Subcutaneous abdominal adipose tissue (tissue), 5 donors: ENCODE measurements around the gene EFNA5.
A peak's percentile ranks its signal among the peaks of the same experiment; 100 is the strongest.

Source experiments
- H3K27ac ChIP-seq: one replicate; pipeline ENCODE4 v1.7.0; 2013; ENCODE audit warnings: low read depth, mild to moderate bottlenecking, inconsistent platforms, low read length, moderate library complexity
- H3K27me3 ChIP-seq, 5 donors: one replicate each; pipeline ENCODE4 v1.7.0; 2013; ENCODE audit warnings: low read length in 5 of 5, inconsistent platforms in 1 of 5; ENCODE audit not compliant: control insufficient read depth in 5 of 5, insufficient read depth in 4 of 5
- H3K36me3 ChIP-seq, 5 donors: one replicate each; pipeline ENCODE4 v1.7.0; 2013; ENCODE audit warnings: low read length in 5 of 5; ENCODE audit not compliant: control insufficient read depth in 5 of 5, insufficient read depth in 5 of 5
- H3K4me1 ChIP-seq, 5 donors: one replicate each; pipeline ENCODE4 v1.7.0; 2013; ENCODE audit warnings: low read length in 5 of 5, mild to moderate bottlenecking in 3 of 5, moderate library complexity in 1 of 5; ENCODE audit not compliant: control insufficient read depth in 5 of 5, insufficient read depth in 5 of 5
- H3K4me3 ChIP-seq, 5 donors: one replicate each; pipeline ENCODE4 v1.7.0; 2013; ENCODE audit warnings: low read length in 5 of 5, low read depth in 1 of 5
- H3K9ac ChIP-seq, 5 donors: one replicate each; pipeline ENCODE4 v1.7.0; 2013; ENCODE audit warnings: low read length in 5 of 5, mild to moderate bottlenecking in 4 of 5, moderate library complexity in 3 of 5
- H3K9me3 ChIP-seq, 5 donors: one replicate each; pipeline ENCODE4 v1.7.0; 2013; ENCODE audit warnings: low read length in 5 of 5; ENCODE audit not compliant: control insufficient read depth in 5 of 5
- donor health status: healthy.
- donor health status: healthy.
- donor health status: healthy.
- donor health status: healthy.
- donor health status: healthy.

EFNA5 gene

GRCh38 chr5:107607196-107607595 lies 63.5 kb downstream of the EFNA5 start:
- peaks cover 0 to 5% (median 0%) of the 10 kb centered on the region in 5 donors for H3K4me1 ChIP-seq
- no peak overlapping the region for H3K4me3 ChIP-seq
- no peaks in the 10 kb centered on the region for H3K36me3 ChIP-seq
- no peaks in the 10 kb centered on the region for H3K9me3 ChIP-seq
- H3K9ac ChIP-seq, result no peak overlapping the region
- no peaks in the 10 kb centered on the region for H3K27me3 ChIP-seq
- H3K27ac ChIP-seq, result no peak overlapping the region

GRCh38 chr5:107605596-107606125 lies 65.1 kb downstream of the EFNA5 start:
- Histone ChIP-seq H3K9me3 (no peaks in the 10 kb centered on the region), H3K4me1 (peaks cover 0 to 9% (median 0%) of the 10 kb centered on the region in 5 donors), H3K36me3 (no peaks in the 10 kb centered on the region), H3K9ac (no peak overlapping the region), H3K27ac (no peak overlapping the region), H3K27me3 (no peaks in the 10 kb centered on the region), H3K4me3 (no peak overlapping the region)

DNA sequence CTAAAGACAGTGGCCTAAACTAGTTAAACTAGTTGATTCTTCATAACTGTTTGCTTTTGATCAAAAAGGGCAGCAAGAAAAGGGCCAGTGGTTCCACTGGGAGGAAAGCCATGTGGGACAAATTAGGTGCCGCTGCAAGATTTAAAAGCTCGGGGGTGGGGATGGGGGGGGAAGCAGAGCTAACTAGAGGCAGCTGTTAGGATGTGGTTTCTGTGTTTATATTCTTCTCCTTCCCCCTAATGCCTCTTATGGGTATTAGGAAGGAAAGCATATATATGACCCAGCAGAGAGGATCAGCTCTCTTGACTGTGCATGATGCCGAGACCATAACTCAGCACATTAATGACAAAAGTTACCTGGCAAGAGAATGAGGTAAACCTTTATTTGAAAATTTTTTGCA lies 65.7 kb downstream of the EFNA5 start:
- Histone ChIP-seq H3K9me3 (no peaks in the 10 kb centered on the region), H3K36me3 (no peaks in the 10 kb centered on the region), H3K27me3 (no peaks in the 10 kb centered on the region), H3K4me1 (peaks cover 0 to 9% (median 0%) of the 10 kb centered on the region in 5 donors), H3K27ac (no peak overlapping the region), H3K9ac (no peak overlapping the region), H3K4me3 (no peak overlapping the region)

DNA sequence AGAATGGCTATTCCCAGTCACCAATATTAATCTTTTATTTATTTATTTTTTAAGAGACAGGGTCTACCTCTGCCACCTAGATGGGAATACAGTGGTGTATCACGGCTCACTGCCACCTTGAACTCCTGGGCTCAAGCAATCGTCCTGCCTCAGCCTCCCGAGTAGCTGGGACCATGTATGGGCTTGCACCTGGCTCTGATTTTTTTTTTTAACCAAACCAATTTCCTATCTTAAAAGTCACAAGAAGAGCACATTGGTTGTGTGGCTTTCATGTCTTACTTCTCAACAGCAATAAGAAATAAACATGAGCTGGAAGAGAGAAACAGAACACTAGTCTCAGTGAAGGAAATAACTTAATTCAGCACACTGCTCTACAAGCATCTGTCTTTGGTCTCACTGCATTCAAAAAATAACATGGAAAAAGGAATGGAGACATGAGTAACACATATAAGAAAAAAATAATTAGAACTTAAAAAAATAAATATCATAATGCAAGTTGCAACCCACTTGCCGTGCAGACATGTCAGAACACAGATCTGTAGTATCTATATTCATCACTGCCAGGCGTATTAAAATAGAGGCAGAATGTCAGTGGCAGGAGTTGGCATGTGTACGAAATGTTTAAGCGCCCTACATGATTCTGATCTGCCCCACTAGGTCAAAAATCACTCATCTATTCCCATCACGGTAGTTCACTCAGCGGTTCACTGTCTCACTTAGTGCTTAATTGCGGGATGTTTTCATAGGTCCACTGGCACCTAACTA lies 66.4 kb downstream of the EFNA5 start:
- H3K9me3 ChIP-seq, result no peaks in the 10 kb centered on the region
- peaks cover 0 to 9% (median 0%) of the 10 kb centered on the region in 5 donors for H3K4me1 ChIP-seq

GRCh38 chr5:107603349-107603748 lies 67.4 kb downstream of the EFNA5 start:
- H3K27ac ChIP-seq, result no peak overlapping the region
- H3K9me3 ChIP-seq, result no peaks in the 10 kb centered on the region
- no peaks in the 10 kb centered on the region for H3K27me3 ChIP-seq
- H3K9ac ChIP-seq, result no peak overlapping the region
- no peak overlapping the region for H3K4me3 ChIP-seq
- peaks cover 0 to 9% (median 0%) of the 10 kb centered on the region in 5 donors for H3K4me1 ChIP-seq
- H3K36me3 ChIP-seq, result no peaks in the 10 kb centered on the region

More for the DNA sequence above, 66.4 kb downstream of the EFNA5 start:
- Histone ChIP-seq H3K4me3 (no peak overlapping the region), H3K27me3 (no peaks in the 10 kb centered on the region), H3K36me3 (no peaks in the 10 kb centered on the region), H3K9ac (no peak overlapping the region), H3K27ac (no peak overlapping the region)

GRCh38 chr5:107602896-107603295 lies 67.8 kb downstream of the EFNA5 start:
- H3K36me3 ChIP-seq, result no peaks in the 10 kb centered on the region
- peak overlapping the region in 1 of 5 donors; percentile 6 for H3K9ac ChIP-seq
- no peaks in the 10 kb centered on the region for H3K27me3 ChIP-seq
- H3K9me3 ChIP-seq, result no peaks in the 10 kb centered on the region
- H3K4me1 ChIP-seq, result peaks cover 0 to 9% (median 0%) of the 10 kb centered on the region in 5 donors
- H3K27ac ChIP-seq, result no peak overlapping the region
- H3K4me3 ChIP-seq, result no peak overlapping the region

GRCh38 chr5:107601076-107601475 lies 69.7 kb downstream of the EFNA5 start:
- H3K9me3 ChIP-seq, result no peaks in the 10 kb centered on the region
- peaks cover 0 to 9% (median 0%) of the 10 kb centered on the region in 5 donors for H3K4me1 ChIP-seq
- H3K4me3 ChIP-seq, result no peak overlapping the region
- H3K36me3 ChIP-seq, result no peaks in the 10 kb centered on the region
- no peak overlapping the region for H3K27ac ChIP-seq
- H3K9ac ChIP-seq, result no peak overlapping the region
- no peaks in the 10 kb centered on the region for H3K27me3 ChIP-seq

DNA sequence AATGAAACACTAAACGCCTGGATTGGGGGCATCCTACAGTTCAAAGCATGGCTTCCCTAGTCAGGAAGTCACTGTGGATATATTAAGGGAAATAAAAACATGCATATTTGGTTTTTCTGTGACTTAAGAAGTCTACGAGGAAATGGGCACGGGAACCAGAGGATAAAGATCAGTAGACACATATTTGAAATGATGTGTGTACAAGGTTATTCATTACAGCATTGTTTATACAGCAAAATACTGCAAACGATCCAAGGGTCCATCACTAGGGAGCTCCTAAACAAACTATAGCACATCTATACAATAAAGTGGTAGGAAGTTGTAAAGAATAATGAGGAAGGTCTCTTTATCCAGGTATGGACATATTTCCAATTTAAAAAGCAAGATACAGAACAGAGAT lies 71.8 kb downstream of the EFNA5 start:
- Histone ChIP-seq H3K4me1 (peaks cover 0 to 19% (median 7%) of the 10 kb centered on the region in 5 donors), H3K9ac (no peak overlapping the region), H3K27ac (no peak overlapping the region), H3K36me3 (no peaks in the 10 kb centered on the region), H3K9me3 (no peaks in the 10 kb centered on the region), H3K27me3 (no peaks in the 10 kb centered on the region), H3K4me3 (no peak overlapping the region)

DNA sequence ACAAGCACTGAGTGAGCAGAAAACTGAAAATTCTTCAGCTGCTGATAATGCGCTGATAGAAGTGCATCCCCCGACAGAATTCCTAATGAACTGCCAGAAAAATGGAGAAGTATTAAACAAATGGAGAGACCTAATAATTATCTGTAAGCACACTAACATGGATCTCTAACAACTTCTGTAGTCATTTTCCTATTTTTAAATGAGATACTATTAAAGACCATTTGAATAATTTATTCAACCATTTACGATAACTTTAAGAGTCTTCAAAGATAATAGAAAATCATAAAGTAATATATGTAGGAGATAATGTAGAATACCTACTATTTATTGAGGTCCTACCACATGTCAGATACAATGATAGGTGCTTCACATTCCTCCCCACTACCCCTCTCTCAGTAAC lies 72.9 kb downstream of the EFNA5 start:
- Histone ChIP-seq H3K27me3 (no peaks in the 10 kb centered on the region), H3K4me1 (peaks cover 0 to 24% (median 9%) of the 10 kb centered on the region in 5 donors), H3K36me3 (no peaks in the 10 kb centered on the region), H3K9me3 (no peaks in the 10 kb centered on the region), H3K9ac (no peak overlapping the region), H3K4me3 (no peak overlapping the region), H3K27ac (no peak overlapping the region)

GRCh38 chr5:107597247-107597646 lies 73.5 kb downstream of the EFNA5 start:
- H3K27me3 ChIP-seq, result no peaks in the 10 kb centered on the region
- no peak overlapping the region for H3K9ac ChIP-seq
- no peaks in the 10 kb centered on the region for H3K36me3 ChIP-seq
- H3K27ac ChIP-seq, result no peak overlapping the region
- no peaks in the 10 kb centered on the region for H3K9me3 ChIP-seq
- H3K4me3 ChIP-seq, result no peak overlapping the region
- H3K4me1 ChIP-seq, result peaks cover 0 to 24% (median 11%) of the 10 kb centered on the region in 5 donors
